ENCODE data around the gene AMBP.

The AMBP gene

DNA sequence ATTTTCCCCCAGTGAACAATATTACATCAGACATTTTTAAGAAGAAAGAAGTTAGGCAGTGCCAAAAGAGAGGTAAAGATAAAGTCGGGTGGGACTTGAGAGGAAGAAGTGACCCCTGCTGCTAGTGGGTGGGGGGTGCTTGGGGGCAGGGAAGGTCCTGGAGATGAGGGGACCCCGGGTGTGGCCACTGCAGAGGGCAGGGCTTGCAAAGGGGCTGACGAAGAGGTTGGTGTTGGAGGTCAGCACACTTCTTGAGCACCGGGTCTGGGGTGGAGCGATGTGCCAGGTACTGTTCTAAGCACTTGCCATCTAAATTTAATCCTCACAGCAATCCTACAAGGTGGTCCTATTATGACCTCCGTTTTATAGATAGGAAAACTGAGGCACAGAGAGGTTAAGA, 62.0 kb downstream of the AMBP start:
- TF ChIP-seq, protein P1, sequence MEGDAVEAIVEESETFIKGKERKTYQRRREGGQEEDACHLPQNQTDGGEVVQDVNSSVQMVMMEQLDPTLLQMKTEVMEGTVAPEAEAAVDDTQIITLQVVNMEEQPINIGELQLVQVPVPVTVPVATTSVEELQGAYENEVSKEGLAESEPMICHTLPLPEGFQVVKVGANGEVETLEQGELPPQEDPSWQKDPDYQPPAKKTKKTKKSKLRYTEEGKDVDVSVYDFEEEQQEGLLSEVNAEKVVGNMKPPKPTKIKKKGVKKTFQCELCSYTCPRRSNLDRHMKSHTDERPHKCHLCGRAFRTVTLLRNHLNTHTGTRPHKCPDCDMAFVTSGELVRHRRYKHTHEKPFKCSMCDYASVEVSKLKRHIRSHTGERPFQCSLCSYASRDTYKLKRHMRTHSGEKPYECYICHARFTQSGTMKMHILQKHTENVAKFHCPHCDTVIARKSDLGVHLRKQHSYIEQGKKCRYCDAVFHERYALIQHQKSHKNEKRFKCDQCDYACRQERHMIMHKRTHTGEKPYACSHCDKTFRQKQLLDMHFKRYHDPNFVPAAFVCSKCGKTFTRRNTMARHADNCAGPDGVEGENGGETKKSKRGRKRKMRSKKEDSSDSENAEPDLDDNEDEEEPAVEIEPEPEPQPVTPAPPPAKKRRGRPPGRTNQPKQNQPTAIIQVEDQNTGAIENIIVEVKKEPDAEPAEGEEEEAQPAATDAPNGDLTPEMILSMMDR (IDR thresholded peaks at IDR 0.05; ENCODE audit: low read depth, low read length): no peak
- no peak overlapping the region for H3K4me3 ChIP-seq (ENCODE audit: low read depth, low read length)

- TF ChIP-seq, protein P1 (IDR thresholded peaks at IDR 0.05; ENCODE audit: low read depth, low read length): no peak
- no peak overlapping the region for H3K4me3 ChIP-seq (ENCODE audit: low read depth, low read length)
Measured at GRCh38 chr9:114015607-114016006, 62.5 kb downstream of the AMBP start.

DNA sequence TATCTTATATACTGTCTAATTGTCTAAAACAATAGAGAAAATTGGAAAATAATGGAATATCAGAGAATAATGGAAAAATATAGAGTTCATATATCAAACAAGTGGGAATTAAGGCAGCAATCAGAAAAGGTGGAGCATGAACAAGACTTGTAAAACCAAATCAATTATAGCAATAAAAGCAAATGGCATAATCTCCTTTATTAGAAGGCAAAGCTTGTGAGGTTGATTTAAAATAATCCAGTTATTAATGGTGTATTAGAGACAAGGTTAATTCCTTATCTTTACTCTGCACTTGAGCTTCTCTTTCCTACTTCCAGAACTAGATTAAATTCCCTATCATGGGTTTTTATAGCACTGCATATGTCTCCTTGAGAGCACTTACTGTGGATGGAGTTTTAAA, 64.1 kb downstream of the AMBP start:
- H3K4me3 ChIP-seq (ENCODE audit: low read depth, low read length): no peak overlapping the region
- TF ChIP-seq, protein P1 (IDR thresholded peaks at IDR 0.05; ENCODE audit: low read depth, low read length): no peak

- H3K4me3 ChIP-seq (ENCODE audit: low read depth, low read length): no peak overlapping the region
- TF ChIP-seq, protein P1 (IDR thresholded peaks at IDR 0.05; ENCODE audit: low read depth, low read length): no peak
Measured at GRCh38 chr9:114012126-114012525, 66.0 kb downstream of the AMBP start.

DNA sequence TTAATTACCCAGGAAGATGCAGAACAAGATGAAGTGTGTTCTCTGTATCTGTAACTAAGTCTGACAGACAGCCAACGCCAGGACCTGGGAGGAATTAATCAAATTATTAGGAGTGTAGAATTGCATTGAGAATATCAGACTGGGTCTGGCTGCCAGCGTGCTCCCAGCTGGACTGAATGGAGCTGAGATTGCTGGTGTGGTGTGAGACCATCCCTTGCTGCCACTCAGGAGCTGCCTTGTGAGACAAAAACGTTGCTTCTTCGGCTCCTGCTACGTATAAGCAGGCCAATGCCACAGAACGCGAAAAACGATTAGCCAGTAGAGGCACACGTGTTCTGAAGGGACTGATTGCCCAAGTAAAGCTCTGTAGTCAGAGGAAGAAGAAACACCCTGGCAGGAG, 66.8 kb downstream of the AMBP start:
- TF ChIP-seq, protein P1 (IDR thresholded peaks at IDR 0.05; ENCODE audit: low read depth, low read length): no peak
- H3K4me3 ChIP-seq (ENCODE audit: low read depth, low read length): no peak overlapping the region
